ENCODE results near the gene SNU13. TPM values are rescaled to one million over a fixed set of nuclear protein-coding genes. Genes with fewer than 3 reads are reported as not detected.

Gene SNU13
- total RNA-seq, 3 donors from 2014 or later = 97.9 to 145 (median 127) TPM

GRCh38 chr22:41699264-41700107 is 10.8 kb upstream of the SNU13 start, which contains the start of gene MEI1:
Gene MEI1, plus strand, starts transcription at chr22:41699503. Its CDS starts 36 bp downstream, at chr22:41699539.
- Histone ChIP-seq H3K27me3 (no peaks in the 10 kb centered on the region), H3K27ac (no peak within 1 kb of the TSS), H3K4me1 (peaks cover 4 to 16% of the 10 kb centered on the region in 2 donors), H3K36me3 (no peaks in the 10 kb centered on the region), H3K9me3 (no peaks in the 10 kb centered on the region), H3K4me3 (peak within 1 kb of the TSS in 2 of 3 donors; percentile 20 to 57)
- peak; percentile 44 to 79 for DNase-seq (ENCODE audit: low spot score in 2 of 2)
- TF ChIP-seq POLR2AphosphoS5 (IDR thresholded peaks at IDR 0.05) (no peak), CTCF (IDR thresholded peaks at IDR 0.05) (no peak), POLR2A (IDR thresholded peaks at IDR 0.05) (no peak)
- intact Hi-C loops (cut with DNase I; ENCODE audit: low total_unique reads) = no loop called here

- peak overlapping the region; percentile 3 to 67 for H3K27ac ChIP-seq
- no peaks in the 10 kb centered on the region for H3K36me3 ChIP-seq
- TF ChIP-seq POLR2A (IDR thresholded peaks at IDR 0.05) = no peak
- peak; percentile 91 to 95 (median 94) for TF ChIP-seq CTCF (IDR thresholded peaks at IDR 0.05)
- peak in 2 of 3 donors; percentile 21 to 28 for TF ChIP-seq POLR2AphosphoS5 (IDR thresholded peaks at IDR 0.05)
- H3K9me3 ChIP-seq = no peaks in the 10 kb centered on the region
- intact Hi-C loops (cut with DNase I; ENCODE audit: low total_unique reads) = no loop called here
- peak; percentile 76 to 89 for DNase-seq (ENCODE audit: low spot score in 2 of 2)
- peaks cover 4 to 16% of the 10 kb centered on the region in 2 donors for H3K4me1 ChIP-seq
- no peaks in the 10 kb centered on the region for H3K27me3 ChIP-seq
- peak overlapping the region; percentile 18 to 51 (median 35) for H3K4me3 ChIP-seq
Measured at GRCh38 chr22:41697126-41697775, 8.6 kb upstream of the SNU13 start.

GRCh38 chr22:41696703-41697102 is 8.0 kb upstream of the SNU13 start:
- no peak overlapping the region for H3K4me3 ChIP-seq
- DNase-seq (ENCODE audit: low spot score in 2 of 2) = no peak
- TF ChIP-seq POLR2A (IDR thresholded peaks at IDR 0.05) (no peak), CTCF (IDR thresholded peaks at IDR 0.05) (no peak), POLR2AphosphoS5 (IDR thresholded peaks at IDR 0.05) (no peak)
- no peaks in the 10 kb centered on the region for H3K9me3 ChIP-seq
- H3K27ac ChIP-seq = peak overlapping the region; percentile 3 to 67
- H3K27me3 ChIP-seq = no peaks in the 10 kb centered on the region
- peaks cover 4 to 16% of the 10 kb centered on the region in 2 donors for H3K4me1 ChIP-seq
- intact Hi-C loops (cut with DNase I; ENCODE audit: low total_unique reads) = no loop called here
- no peaks in the 10 kb centered on the region for H3K36me3 ChIP-seq

- DNase-seq (ENCODE audit: low spot score in 2 of 2) = no peak
- no peak overlapping the region for H3K4me3 ChIP-seq
- intact Hi-C loops (cut with DNase I; ENCODE audit: low total_unique reads) = no loop called here
- H3K27me3 ChIP-seq = no peaks in the 10 kb centered on the region
- no peaks in the 10 kb centered on the region for H3K36me3 ChIP-seq
- TF ChIP-seq POLR2AphosphoS5 (IDR thresholded peaks at IDR 0.05) (no peak), POLR2A (IDR thresholded peaks at IDR 0.05) (no peak), CTCF (IDR thresholded peaks at IDR 0.05) (no peak)
- peaks cover 4 to 16% of the 10 kb centered on the region in 2 donors for H3K4me1 ChIP-seq
- H3K9me3 ChIP-seq = no peaks in the 10 kb centered on the region
- no peak overlapping the region for H3K27ac ChIP-seq
Measured at GRCh38 chr22:41695211-41695610, 6.5 kb upstream of the SNU13 start.

GRCh38 chr22:41690476-41690875 is 1.8 kb upstream of the SNU13 start:
- Histone ChIP-seq H3K4me1 (peaks cover 0 to 6% of the 10 kb centered on the region in 2 donors), H3K4me3 (no peak overlapping the region), H3K9me3 (no peaks in the 10 kb centered on the region), H3K36me3 (no peaks in the 10 kb centered on the region), H3K27ac (no peak overlapping the region), H3K27me3 (no peaks in the 10 kb centered on the region)
- intact Hi-C loops (cut with DNase I; ENCODE audit: low total_unique reads) = no loop called here
- DNase-seq (ENCODE audit: low spot score in 2 of 2) = no peak
- TF ChIP-seq POLR2AphosphoS5 (IDR thresholded peaks at IDR 0.05) (no peak), CTCF (IDR thresholded peaks at IDR 0.05) (no peak), POLR2A (IDR thresholded peaks at IDR 0.05) (no peak)
